ENCODE results near the gene KCNQ4. TPM values are rescaled to one million over a fixed set of nuclear protein-coding genes. Genes with fewer than 3 reads are reported as not detected.

The KCNQ4 gene
- polyA plus RNA-seq, 2 of the 4 experiments (the other 2 are of a cell fraction): 0.08 to 0.17 TPM

DNA sequence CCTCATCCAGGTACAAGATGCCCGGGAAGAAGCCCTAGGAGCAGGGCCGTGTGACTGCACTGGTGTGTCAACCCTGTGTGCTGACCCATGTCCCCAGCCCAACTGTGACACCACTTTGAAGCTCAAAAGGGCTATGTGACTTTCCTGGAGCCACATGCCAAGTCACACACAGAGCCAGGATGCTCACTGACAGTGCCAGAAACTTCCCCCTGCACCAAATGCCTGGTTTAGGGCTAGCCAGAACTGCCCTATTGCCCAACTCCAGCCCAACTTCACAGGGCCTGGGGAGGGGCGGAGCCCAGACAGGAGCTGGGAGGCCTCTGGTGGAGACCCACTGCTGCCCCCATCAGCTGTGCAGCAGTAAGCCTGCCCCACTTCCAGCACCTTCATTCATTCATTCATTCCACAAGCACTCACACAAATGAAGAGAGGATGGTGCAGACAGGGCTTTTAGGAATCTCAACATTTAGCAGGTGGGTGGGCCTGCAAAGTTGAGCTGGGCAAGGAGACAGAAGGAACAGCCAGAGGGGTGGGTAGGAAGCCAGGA is 36.7 kb downstream of the KCNQ4 start:
- ATAC-seq (peak in 1 of 2 experiments; percentile 51; a peak in 3 of 6 replicates), FAIRE-seq (no peak), DNase-seq (ENCODE audit: low read depth in 1 of 2, low spot score in 1 of 2) (peak in 1 of 2 experiments; percentile 15)
- ChIA-PET POLR2A (no interaction called here), CTCF (interaction anchor here (1.3 to 1.6 kb wide), 2 partner anchors 10 to 31 kb away, joined by 3 to 4 read pairs; no protein-coding TSS in a partner anchor)
- H3K4me1 ChIP-seq: peaks cover 16% of the 10 kb centered on the region
- no peak overlapping the region for H3K27ac ChIP-seq
- WGBS (ENCODE audit: missing lambda C conversion rate): 100% methylated on average over 1 of the region's 3 CpGs
- no peak overlapping the region for H3K4me3 ChIP-seq
- no peak overlapping the region for H3K4me2 ChIP-seq
- TF ChIP-seq ZFP36 (IDR thresholded peaks at IDR 0.05; ENCODE audit: borderline replicate concordance, partially characterized antibody) (no peak), TFCP2L1 (CRISPR knock-in tag; IDR thresholded peaks at IDR 0.05) (no peak), CHD4 (IDR thresholded peaks at IDR 0.05; ENCODE audit: borderline replicate concordance) (no peak), NFE2L2 (conservative IDR thresholded peaks at IDR 0.05; ENCODE audit: low read length) (no peak), FOSB (CRISPR knock-in tag; IDR thresholded peaks at IDR 0.05) (no peak), NR3C1 (IDR thresholded peaks at IDR 0.05) (no peak), POLR2AphosphoS2 (conservative IDR thresholded peaks at IDR 0.05; ENCODE audit: low read length) (no peak), MAFK (IDR thresholded peaks at IDR 0.05; ENCODE audit: partially characterized antibody) (no peak), KDM5A (IDR thresholded peaks at IDR 0.05) (no peak), ESRRA (IDR thresholded peaks at IDR 0.05; ENCODE audit: borderline replicate concordance, low read length) (no peak), GATA3 (IDR thresholded peaks at IDR 0.05; ENCODE audit: borderline replicate concordance) (no peak), HEYL (CRISPR knock-in tag; IDR thresholded peaks at IDR 0.05) (no peak), HDAC2 (IDR thresholded peaks at IDR 0.05) (no peak)
- TF ChIP-seq, protein P1, sequence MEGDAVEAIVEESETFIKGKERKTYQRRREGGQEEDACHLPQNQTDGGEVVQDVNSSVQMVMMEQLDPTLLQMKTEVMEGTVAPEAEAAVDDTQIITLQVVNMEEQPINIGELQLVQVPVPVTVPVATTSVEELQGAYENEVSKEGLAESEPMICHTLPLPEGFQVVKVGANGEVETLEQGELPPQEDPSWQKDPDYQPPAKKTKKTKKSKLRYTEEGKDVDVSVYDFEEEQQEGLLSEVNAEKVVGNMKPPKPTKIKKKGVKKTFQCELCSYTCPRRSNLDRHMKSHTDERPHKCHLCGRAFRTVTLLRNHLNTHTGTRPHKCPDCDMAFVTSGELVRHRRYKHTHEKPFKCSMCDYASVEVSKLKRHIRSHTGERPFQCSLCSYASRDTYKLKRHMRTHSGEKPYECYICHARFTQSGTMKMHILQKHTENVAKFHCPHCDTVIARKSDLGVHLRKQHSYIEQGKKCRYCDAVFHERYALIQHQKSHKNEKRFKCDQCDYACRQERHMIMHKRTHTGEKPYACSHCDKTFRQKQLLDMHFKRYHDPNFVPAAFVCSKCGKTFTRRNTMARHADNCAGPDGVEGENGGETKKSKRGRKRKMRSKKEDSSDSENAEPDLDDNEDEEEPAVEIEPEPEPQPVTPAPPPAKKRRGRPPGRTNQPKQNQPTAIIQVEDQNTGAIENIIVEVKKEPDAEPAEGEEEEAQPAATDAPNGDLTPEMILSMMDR (IDR thresholded peaks at IDR 0.05): no peak
- TF ChIP-seq, protein P2, sequence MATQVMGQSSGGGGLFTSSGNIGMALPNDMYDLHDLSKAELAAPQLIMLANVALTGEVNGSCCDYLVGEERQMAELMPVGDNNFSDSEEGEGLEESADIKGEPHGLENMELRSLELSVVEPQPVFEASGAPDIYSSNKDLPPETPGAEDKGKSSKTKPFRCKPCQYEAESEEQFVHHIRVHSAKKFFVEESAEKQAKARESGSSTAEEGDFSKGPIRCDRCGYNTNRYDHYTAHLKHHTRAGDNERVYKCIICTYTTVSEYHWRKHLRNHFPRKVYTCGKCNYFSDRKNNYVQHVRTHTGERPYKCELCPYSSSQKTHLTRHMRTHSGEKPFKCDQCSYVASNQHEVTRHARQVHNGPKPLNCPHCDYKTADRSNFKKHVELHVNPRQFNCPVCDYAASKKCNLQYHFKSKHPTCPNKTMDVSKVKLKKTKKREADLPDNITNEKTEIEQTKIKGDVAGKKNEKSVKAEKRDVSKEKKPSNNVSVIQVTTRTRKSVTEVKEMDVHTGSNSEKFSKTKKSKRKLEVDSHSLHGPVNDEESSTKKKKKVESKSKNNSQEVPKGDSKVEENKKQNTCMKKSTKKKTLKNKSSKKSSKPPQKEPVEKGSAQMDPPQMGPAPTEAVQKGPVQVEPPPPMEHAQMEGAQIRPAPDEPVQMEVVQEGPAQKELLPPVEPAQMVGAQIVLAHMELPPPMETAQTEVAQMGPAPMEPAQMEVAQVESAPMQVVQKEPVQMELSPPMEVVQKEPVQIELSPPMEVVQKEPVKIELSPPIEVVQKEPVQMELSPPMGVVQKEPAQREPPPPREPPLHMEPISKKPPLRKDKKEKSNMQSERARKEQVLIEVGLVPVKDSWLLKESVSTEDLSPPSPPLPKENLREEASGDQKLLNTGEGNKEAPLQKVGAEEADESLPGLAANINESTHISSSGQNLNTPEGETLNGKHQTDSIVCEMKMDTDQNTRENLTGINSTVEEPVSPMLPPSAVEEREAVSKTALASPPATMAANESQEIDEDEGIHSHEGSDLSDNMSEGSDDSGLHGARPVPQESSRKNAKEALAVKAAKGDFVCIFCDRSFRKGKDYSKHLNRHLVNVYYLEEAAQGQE (IDR thresholded peaks at IDR 0.05): no peak
- H3K9me3 ChIP-seq: no peaks in the 10 kb centered on the region

DNA sequence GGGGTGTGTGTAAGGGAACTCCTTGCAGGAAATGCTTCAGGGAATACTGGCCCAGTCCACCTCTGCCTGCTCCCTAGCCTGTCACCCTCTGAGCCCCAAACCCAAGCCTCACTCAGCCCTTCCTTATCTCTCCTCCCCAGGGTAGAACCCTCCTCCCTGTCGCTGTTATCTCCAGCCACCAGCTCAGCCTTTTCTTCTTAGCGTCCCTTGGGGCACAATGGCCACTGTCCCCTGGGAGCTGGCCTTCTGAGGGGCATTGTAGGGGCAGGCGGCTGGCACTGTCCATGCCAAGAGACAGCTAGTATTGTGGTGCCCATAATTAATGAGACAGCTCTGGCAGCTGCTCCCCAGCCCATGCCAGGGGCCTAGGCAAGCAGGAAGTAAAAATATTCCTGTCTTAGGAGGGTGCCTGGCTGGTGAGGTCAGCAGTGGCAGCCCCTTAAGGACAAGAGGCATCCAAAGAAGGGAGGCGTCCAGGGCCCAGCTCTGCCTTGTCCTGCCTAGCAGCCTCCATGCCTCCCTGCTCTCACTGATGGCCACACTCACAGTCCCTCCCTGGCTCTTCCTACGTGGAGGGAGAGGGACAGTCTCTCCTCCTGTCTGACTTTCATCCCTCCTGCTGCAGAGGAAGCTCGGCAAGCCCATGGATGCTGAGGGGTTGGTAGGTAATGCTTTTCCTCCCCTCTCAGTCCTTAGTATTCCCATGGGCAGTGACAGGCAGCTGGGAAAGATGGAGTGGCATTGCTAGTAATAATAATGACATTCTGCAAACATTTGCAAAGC is 37.5 kb downstream of the KCNQ4 start:
- WGBS (ENCODE audit: missing lambda C conversion rate): 56% methylated on average over 5 of the region's 6 CpGs
- no peak for DNase-seq (ENCODE audit: low read depth in 1 of 2, low spot score in 1 of 2)
- H3K9me3 ChIP-seq: no peaks in the 10 kb centered on the region
- H3K4me3 ChIP-seq: no peak overlapping the region
- CTCF ChIA-PET: interaction anchor here (1.3 to 1.6 kb wide), 2 partner anchors 10 to 30 kb away, joined by 3 to 4 read pairs; no protein-coding TSS in a partner anchor
- peaks cover 22% of the 10 kb centered on the region for H3K4me1 ChIP-seq
- no peak for ATAC-seq
- POLR2A ChIA-PET: no interaction called here
- H3K4me2 ChIP-seq: no peak overlapping the region
- no peak for FAIRE-seq
- H3K27ac ChIP-seq: no peak overlapping the region; a peak in 1 of 6 replicates
- TF ChIP-seq, protein P3, sequence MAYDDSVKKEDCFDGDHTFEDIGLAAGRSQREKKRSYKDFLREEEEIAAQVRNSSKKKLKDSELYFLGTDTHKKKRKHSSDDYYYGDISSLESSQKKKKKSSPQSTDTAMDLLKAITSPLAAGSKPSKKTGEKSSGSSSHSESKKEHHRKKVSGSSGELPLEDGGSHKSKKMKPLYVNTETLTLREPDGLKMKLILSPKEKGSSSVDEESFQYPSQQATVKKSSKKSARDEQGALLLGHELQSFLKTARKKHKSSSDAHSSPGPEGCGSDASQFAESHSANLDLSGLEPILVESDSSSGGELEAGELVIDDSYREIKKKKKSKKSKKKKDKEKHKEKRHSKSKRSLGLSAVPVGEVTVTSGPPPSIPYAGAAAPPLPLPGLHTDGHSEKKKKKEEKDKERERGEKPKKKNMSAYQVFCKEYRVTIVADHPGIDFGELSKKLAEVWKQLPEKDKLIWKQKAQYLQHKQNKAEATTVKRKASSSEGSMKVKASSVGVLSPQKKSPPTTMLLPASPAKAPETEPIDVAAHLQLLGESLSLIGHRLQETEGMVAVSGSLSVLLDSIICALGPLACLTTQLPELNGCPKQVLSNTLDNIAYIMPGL (CRISPR knock-in tag; IDR thresholded peaks at IDR 0.05; ENCODE audit: borderline replicate concordance): no peak
- TF ChIP-seq, protein P4, sequence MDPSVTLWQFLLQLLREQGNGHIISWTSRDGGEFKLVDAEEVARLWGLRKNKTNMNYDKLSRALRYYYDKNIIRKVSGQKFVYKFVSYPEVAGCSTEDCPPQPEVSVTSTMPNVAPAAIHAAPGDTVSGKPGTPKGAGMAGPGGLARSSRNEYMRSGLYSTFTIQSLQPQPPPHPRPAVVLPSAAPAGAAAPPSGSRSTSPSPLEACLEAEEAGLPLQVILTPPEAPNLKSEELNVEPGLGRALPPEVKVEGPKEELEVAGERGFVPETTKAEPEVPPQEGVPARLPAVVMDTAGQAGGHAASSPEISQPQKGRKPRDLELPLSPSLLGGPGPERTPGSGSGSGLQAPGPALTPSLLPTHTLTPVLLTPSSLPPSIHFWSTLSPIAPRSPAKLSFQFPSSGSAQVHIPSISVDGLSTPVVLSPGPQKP (IDR thresholded peaks at IDR 0.05; ENCODE audit: low read depth, low read length): no peak
- no peak for TF ChIP-seq MAZ (IDR thresholded peaks at IDR 0.05; ENCODE audit: borderline replicate concordance, low read depth, low read length)
- no peak for TF ChIP-seq NFE2L2 (conservative IDR thresholded peaks at IDR 0.05; ENCODE audit: low read length)
- no peak for TF ChIP-seq MYC (IDR thresholded peaks at IDR 0.05; ENCODE audit: borderline replicate concordance, low read length)
- TF ChIP-seq POLR2A (IDR thresholded peaks at IDR 0.05; ENCODE audit: low read length): no peak
- TF ChIP-seq, protein P5, sequence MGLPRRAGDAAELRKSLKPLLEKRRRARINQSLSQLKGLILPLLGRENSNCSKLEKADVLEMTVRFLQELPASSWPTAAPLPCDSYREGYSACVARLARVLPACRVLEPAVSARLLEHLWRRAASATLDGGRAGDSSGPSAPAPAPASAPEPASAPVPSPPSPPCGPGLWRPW (IDR thresholded peaks at IDR 0.05): no peak
- TF ChIP-seq GATA3 (IDR thresholded peaks at IDR 0.05; ENCODE audit: borderline replicate concordance): no peak
- TF ChIP-seq, protein P1 (IDR thresholded peaks at IDR 0.05): no peak
- TF ChIP-seq RNF2 (IDR thresholded peaks at IDR 0.05; ENCODE audit: borderline replicate concordance, low read depth): no peak
- TF ChIP-seq FOSB (CRISPR knock-in tag; IDR thresholded peaks at IDR 0.05): no peak
- no peak for TF ChIP-seq FOXS1 (CRISPR knock-in tag; IDR thresholded peaks at IDR 0.05)
- TF ChIP-seq HOXA7 (CRISPR knock-in tag; IDR thresholded peaks at IDR 0.05): no peak
